HCT116 (cell line): ENCODE measurements around the gene SND1. TPM values are rescaled to one million over a fixed set of nuclear protein-coding genes. Genes with fewer than 3 reads are reported as not detected.

Experiments
- ATAC-seq: fragments of 200-7000 bp; cut with Tn5 transposase; 2 replicates; pipeline ENCODE4 v1.9.1; 2020; ENCODE audit warnings: mild to moderate bottlenecking, moderate library complexity
- BruUV-seq: library from RNA; stranded (reverse); fragments of 400-500 nt; replicated peaks from 2 replicates; lab custom pipeline; 2021; lab: Mats Ljungman, UMichigan
- CTCF ChIA-PET: fragments of 300-600 bp; sonication (Branson Sonifier 250); formaldehyde crosslinking; loops from one replicate; lab custom pipeline; 2021; ENCODE audit warnings: antibody characterized with exemption; lab: Charles Lee
- POLR2A ChIA-PET: fragments of 300-600, 350-600 bp; sonication (Branson Sonifier 250); formaldehyde crosslinking; loops from one replicate; lab custom pipeline; 2021; ENCODE audit warnings: antibody characterized with exemption; lab: Charles Lee
- RAD21 ChIA-PET, 2 experiments: fragments of 300-600 bp; sonication (Branson Sonifier 250); formaldehyde crosslinking; loops; one replicate each; lab custom pipeline; 2023; ENCODE audit warnings: low total read pairs in 2 of 2; ENCODE audit not compliant: uncharacterized antibody in 2 of 2, unreplicated experiment in 2 of 2, low non-redundant PET in 1 of 2; lab: Charles Lee
- DNase-seq: peaks from one replicate; pipeline ENCODE4 v3.0.0-alpha.2; 2010; ENCODE audit warnings: low read depth, low spot score
- H2AFZ ChIP-seq: fragments of 200-600 bp; shearing (Covaris generic), sonication (generic); 2 replicates; pipeline ENCODE4 v1.6.1; 2017; ENCODE audit warnings: low read depth, mixed run types, mixed read lengths, antibody characterized with exemption, low read length; ENCODE audit not compliant: poor library complexity, severe bottlenecking
- H3K27ac ChIP-seq: 2 replicates; pipeline ENCODE4 v1.5.1; 2012; ENCODE audit warnings: low read depth, low read length
- H3K27me3 ChIP-seq: fragments of 200-600 bp; sonication (generic); 2 replicates; pipeline ENCODE4 v1.6.1; 2016; ENCODE audit warnings: mixed run types, low read length, mixed read lengths; ENCODE audit not compliant: insufficient read depth
- H3K36me3 ChIP-seq, 2 experiments: fragments of 200-500 bp in 1 of 2; fragments of 200-600 bp in 1 of 2; sonication (Bioruptor generic) in 1 of 2; sonication (generic) in 1 of 2; 2 replicates each; pipeline versions ENCODE4 v1.5.1 to v1.6.1; 2014 to 2016; ENCODE audit warnings: low read length in 2 of 2, inconsistent platforms in 1 of 2, mixed read lengths in 1 of 2, mixed run types in 1 of 2; ENCODE audit not compliant: insufficient read depth in 2 of 2, control insufficient read depth in 1 of 2
- H3K4me1 ChIP-seq, 2 experiments: fragments of 200-600 bp in 1 of 2; sonication (generic) in 1 of 2; 2 replicates each; pipeline versions ENCODE4 v1.5.1 to v1.6.1; 2012 to 2017; ENCODE audit warnings: low read length in 2 of 2, inconsistent platforms in 1 of 2, mild to moderate bottlenecking in 1 of 2, mixed read lengths in 1 of 2, mixed run types in 1 of 2, moderate library complexity in 1 of 2; ENCODE audit not compliant: insufficient read depth in 2 of 2, control insufficient read depth in 1 of 2
- H3K4me2 ChIP-seq: fragments of 200-600 bp; sonication (generic); 2 replicates; pipeline ENCODE4 v1.6.1; 2017; ENCODE audit warnings: mixed run types, low read length, mixed read lengths
- H3K4me3 ChIP-seq, 2 experiments: fragments of 200-600 bp in 1 of 2; sonication (generic) in 1 of 2; replicated peaks in 1 of 2; 2 replicates each; pipeline ENCODE4 v1.5.1; 2011 to 2016; ENCODE audit warnings: low read length in 2 of 2, control low read depth in 1 of 2, low read depth in 1 of 2, mild to moderate bottlenecking in 1 of 2, mixed read lengths in 1 of 2, mixed run types in 1 of 2
- H3K79me2 ChIP-seq: fragments of 200-600 bp; sonication (generic); 2 replicates; pipeline ENCODE4 v1.6.1; 2017; ENCODE audit warnings: mild to moderate bottlenecking, mixed run types, low read length, moderate library complexity, mixed read lengths; ENCODE audit not compliant: insufficient read depth
- H3K9ac ChIP-seq: fragments of 200-600 bp; sonication (generic); 2 replicates; pipeline ENCODE4 v1.6.1; 2016; ENCODE audit warnings: low read length, mixed read lengths
- H3K9me2 ChIP-seq: fragments of 200-600 bp; sonication (generic), shearing (Covaris generic); 2 replicates; pipeline ENCODE4 v1.6.1; 2017; ENCODE audit warnings: mixed run types, mild to moderate bottlenecking, moderate library complexity; ENCODE audit not compliant: insufficient read depth
- H3K9me3 ChIP-seq, 2 experiments: fragments of 200-500 bp in 1 of 2; fragments of 200-600 bp in 1 of 2; sonication (Bioruptor generic) in 1 of 2; sonication (generic) in 1 of 2; 2 replicates each; pipeline ENCODE4 v1.6.1; 2014 to 2017; ENCODE audit warnings: low read length in 2 of 2, mixed read lengths in 2 of 2, inconsistent platforms in 1 of 2, low read depth in 1 of 2, mild to moderate bottlenecking in 1 of 2, mixed run types in 1 of 2, moderate library complexity in 1 of 2; ENCODE audit not compliant: control insufficient read depth in 1 of 2, insufficient read depth in 1 of 2
- H4K20me1 ChIP-seq: fragments of 200-600 bp; sonication (generic), shearing (Covaris generic); 2 replicates; pipeline ENCODE4 v1.6.1; 2017; ENCODE audit warnings: mixed run types, mild to moderate bottlenecking, moderate library complexity; ENCODE audit not compliant: insufficient read depth
- POLR2AphosphoS5 ChIP-seq: IDR thresholded peaks from 2 replicates; pipeline ENCODE4 v1.6.1; 2011; ENCODE audit warnings: mild to moderate bottlenecking, low read depth, low read length, moderate library complexity
- REST ChIP-seq: IDR thresholded peaks from 2 replicates; pipeline ENCODE4 v1.6.1; 2012; ENCODE audit warnings: low read depth
- ZBTB33 ChIP-seq: IDR thresholded peaks from 2 replicates; pipeline ENCODE4 v1.6.1; 2011; ENCODE audit warnings: mild to moderate bottlenecking, low read length, moderate library complexity; ENCODE audit not compliant: insufficient replicate concordance; ENCODE audit errors: extremely low read depth
- intact Hi-C: fragments of 100-400 bp; cut with micrococcal nuclease; formaldehyde crosslinking; loops from 2 replicates; pipeline ENCODE4 v1.10.0; 2022
- total RNA-seq: library from RNA; stranded (reverse); gene quantifications from one replicate; pipeline ENCODE4 v1.2.1, GENCODE V29; 2021; ENCODE audit not compliant: unreplicated experiment
- TF ChIP-seq, protein P1 (sequence below), 3 experiments: fragments of 200-600 bp in 1 of 3; sonication (generic) in 1 of 3; IDR thresholded peaks in 2 of 3; conservative IDR thresholded peaks in 1 of 3; 2 replicates each; pipeline ENCODE4 v1.5.1; 2012 to 2017; ENCODE audit warnings: low read depth in 2 of 3, low read length in 2 of 3, antibody characterized with exemption in 1 of 3, borderline replicate concordance in 1 of 3, control low read depth in 1 of 3, mild to moderate bottlenecking in 1 of 3, mixed read lengths in 1 of 3, mixed run types in 1 of 3, moderate library complexity in 1 of 3; ENCODE audit not compliant: insufficient read depth in 1 of 3
- TF ChIP-seq, protein P2 (sequence below): IDR thresholded peaks from 2 replicates; pipeline ENCODE4 v1.6.1; 2012

The SND1 gene
- total RNA-seq, 1 experiment from 2014 or later, result 169 TPM

DNA sequence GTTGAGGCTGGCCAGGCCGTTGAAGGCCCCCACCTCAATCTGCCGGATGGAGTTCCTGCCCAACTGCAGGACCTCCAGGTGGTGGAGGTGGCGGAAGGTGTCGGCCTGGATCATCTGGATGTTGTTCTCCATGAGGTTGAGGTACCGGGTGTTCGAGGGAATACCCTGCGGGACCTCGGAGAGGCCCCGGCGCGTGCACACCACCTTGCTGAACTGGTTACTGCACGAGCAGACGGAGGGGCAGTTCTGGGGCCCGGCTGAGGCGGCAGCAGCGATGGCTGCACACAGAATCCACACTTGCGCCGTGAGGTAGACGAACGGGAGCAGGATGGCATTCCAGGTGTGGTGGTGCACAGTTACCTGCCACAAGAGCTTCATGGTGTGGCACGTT is 378.3 kb downstream of the SND1 start:
- H3K4me3 ChIP-seq, result no peak overlapping the region
- intact Hi-C loops, result no loop called here
- CTCF ChIA-PET, result interaction anchor here (1.7 kb wide), 1 partner anchor 11 kb away, joined by 4 read pairs; no protein-coding TSS in a partner anchor
- H3K36me3 ChIP-seq, result no peaks in the 10 kb centered on the region
- no TSS peak for BruUV-seq
- no peaks in the 10 kb centered on the region for H3K79me2 ChIP-seq
- H3K9me2 ChIP-seq, result no peaks in the 10 kb centered on the region
- no peak overlapping the region for H3K9ac ChIP-seq
- peaks cover 0 to 4% of the 10 kb centered on the region in 2 experiments; a peak in 1 of 4 replicates for H3K4me1 ChIP-seq
- DNase-seq (no peak), ATAC-seq (no peak)
- H3K9me3 ChIP-seq, result no peaks in the 10 kb centered on the region
- no peak for TF ChIP-seq REST
- TF ChIP-seq ZBTB33, result no peak
- TF ChIP-seq, protein P1, sequence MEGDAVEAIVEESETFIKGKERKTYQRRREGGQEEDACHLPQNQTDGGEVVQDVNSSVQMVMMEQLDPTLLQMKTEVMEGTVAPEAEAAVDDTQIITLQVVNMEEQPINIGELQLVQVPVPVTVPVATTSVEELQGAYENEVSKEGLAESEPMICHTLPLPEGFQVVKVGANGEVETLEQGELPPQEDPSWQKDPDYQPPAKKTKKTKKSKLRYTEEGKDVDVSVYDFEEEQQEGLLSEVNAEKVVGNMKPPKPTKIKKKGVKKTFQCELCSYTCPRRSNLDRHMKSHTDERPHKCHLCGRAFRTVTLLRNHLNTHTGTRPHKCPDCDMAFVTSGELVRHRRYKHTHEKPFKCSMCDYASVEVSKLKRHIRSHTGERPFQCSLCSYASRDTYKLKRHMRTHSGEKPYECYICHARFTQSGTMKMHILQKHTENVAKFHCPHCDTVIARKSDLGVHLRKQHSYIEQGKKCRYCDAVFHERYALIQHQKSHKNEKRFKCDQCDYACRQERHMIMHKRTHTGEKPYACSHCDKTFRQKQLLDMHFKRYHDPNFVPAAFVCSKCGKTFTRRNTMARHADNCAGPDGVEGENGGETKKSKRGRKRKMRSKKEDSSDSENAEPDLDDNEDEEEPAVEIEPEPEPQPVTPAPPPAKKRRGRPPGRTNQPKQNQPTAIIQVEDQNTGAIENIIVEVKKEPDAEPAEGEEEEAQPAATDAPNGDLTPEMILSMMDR (IDR thresholded peaks at IDR 0.05 in 2 of 3, conservative IDR thresholded peaks at IDR 0.05 in 1 of 3; ENCODE audit: borderline replicate concordance in 1 of 3, insufficient read depth in 1 of 3, low read depth in 2 of 3, low read length in 2 of 3), result no peak
- TF ChIP-seq, protein P2, sequence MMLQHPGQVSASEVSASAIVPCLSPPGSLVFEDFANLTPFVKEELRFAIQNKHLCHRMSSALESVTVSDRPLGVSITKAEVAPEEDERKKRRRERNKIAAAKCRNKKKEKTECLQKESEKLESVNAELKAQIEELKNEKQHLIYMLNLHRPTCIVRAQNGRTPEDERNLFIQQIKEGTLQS, result no peak
- TF ChIP-seq POLR2AphosphoS5, result no peak
- no peak overlapping the region for H2AFZ ChIP-seq
- no peak overlapping the region for H3K27ac ChIP-seq
- RAD21 ChIA-PET, result no interaction called here
- POLR2A ChIA-PET, result no interaction called here
- H3K27me3 ChIP-seq, result no peaks in the 10 kb centered on the region
- H4K20me1 ChIP-seq, result no peaks in the 10 kb centered on the region
- no peak overlapping the region for H3K4me2 ChIP-seq
